Testis (tissue), 3 donors: ENCODE data around the gene PRELID3B. TPM values are rescaled to one million over a fixed set of nuclear protein-coding genes. Genes with fewer than 3 reads are reported as not detected.

Experiments used
- DNase-seq: peaks from one replicate; pipeline ENCODE4 v3.0.0-alpha.2; 2019
- H3K27ac ChIP-seq, 2 donors: fragments of 200-600 bp; sonication (generic); one replicate each; pipeline ENCODE4 v1.5.1; 2019
- H3K27me3 ChIP-seq: fragments of 200-600 bp; sonication (generic); one replicate; pipeline ENCODE4 v1.5.1; 2019
- H3K36me3 ChIP-seq: fragments of 200-600 bp; sonication (generic); one replicate; pipeline ENCODE4 v1.5.1; 2017; ENCODE audit warnings: low read depth; ENCODE audit errors: missing control alignments
- H3K4me1 ChIP-seq: fragments of 200-600 bp; sonication (generic); one replicate; pipeline ENCODE4 v1.5.1; 2019
- H3K4me3 ChIP-seq, 2 donors: fragments of 200-600 bp; sonication (generic); one replicate each; pipeline ENCODE4 v1.5.1; 2017 to 2019
- H3K9me3 ChIP-seq: fragments of 200-600 bp; sonication (generic); one replicate; pipeline ENCODE4 v1.5.1; 2017
- POLR2A ChIP-seq: fragments of 450-650 bp; IDR thresholded peaks from one replicate; pipeline ENCODE4 v1.6.1; 2017; ENCODE audit warnings: antibody characterized with exemption, mild to moderate bottlenecking, moderate library complexity
- WGBS, 2 donors: methylation state at CpG; one replicate each; pipeline ENCODE4 v1.1.5; 2018; 5-methylcytosine and 5-hydroxymethylcytosine counted together
- intact Hi-C: fragments of 100-400 bp; cut with DNase I; formaldehyde crosslinking; loops from one replicate; pipeline ENCODE4 v1.15.1; 2023; ENCODE audit warnings: low total_unique reads
- polyA plus RNA-seq: library from polyadenylated mRNA; stranded (reverse); fragments of 350-450 nt; fragmentation: Illumina TruSeq; extraction: RNeasy Lipid Tissue Mini Kit (QIAGEN cat#74804); gene quantifications from one replicate; pipeline ENCODE4 v1.2.3, GENCODE V29; 2014; ENCODE audit warnings: low read depth, low replicate concordance; ENCODE audit not compliant: insufficient read depth
- total RNA-seq, 2 donors: library from RNA; depleted of rRNA; stranded (reverse); fragments of >200 nt; gene quantifications; one replicate each; pipeline ENCODE4 v1.2.3, GENCODE V29; 2016
- TF ChIP-seq, protein P1 (sequence below), 3 experiments: fragments of 450-650 bp in 2 of 3; fragments of 200-600 bp in 1 of 3; sonication (generic) in 1 of 3; IDR thresholded peaks; one replicate each; pipeline ENCODE4 v1.5.1; 2016 to 2019; ENCODE audit warnings: antibody characterized with exemption in 3 of 3, mild to moderate bottlenecking in 2 of 3, moderate library complexity in 1 of 3

PRELID3B gene
- total and polyA plus RNA-seq, 3 donors from 2014 or later: 29.1 to 54.3 (median 35.3) TPM

DNA sequence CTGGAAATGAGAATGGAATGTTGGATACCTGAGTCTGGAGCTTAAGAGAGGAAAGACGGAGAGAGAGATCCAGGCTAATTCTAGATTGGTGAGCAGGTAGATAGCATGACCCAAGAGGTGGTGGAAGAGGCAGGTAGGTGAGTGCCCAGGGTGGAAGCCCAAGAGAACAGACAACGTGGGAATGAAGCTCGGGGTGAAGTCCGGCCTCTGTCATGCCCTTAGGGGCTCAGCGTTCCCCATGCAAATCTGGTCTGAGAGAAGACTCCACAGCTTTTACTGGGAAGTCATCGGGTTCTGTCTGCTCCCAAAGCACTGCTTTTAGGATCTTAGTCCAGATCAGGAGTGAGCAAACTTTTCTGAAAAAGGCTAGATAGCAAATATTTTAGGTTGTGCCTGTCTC, 57.9 kb downstream of the PRELID3B start:
- no peaks in the 10 kb centered on the region for H3K36me3 ChIP-seq
- no peaks in the 10 kb centered on the region for H3K27me3 ChIP-seq
- TF ChIP-seq, protein P1, sequence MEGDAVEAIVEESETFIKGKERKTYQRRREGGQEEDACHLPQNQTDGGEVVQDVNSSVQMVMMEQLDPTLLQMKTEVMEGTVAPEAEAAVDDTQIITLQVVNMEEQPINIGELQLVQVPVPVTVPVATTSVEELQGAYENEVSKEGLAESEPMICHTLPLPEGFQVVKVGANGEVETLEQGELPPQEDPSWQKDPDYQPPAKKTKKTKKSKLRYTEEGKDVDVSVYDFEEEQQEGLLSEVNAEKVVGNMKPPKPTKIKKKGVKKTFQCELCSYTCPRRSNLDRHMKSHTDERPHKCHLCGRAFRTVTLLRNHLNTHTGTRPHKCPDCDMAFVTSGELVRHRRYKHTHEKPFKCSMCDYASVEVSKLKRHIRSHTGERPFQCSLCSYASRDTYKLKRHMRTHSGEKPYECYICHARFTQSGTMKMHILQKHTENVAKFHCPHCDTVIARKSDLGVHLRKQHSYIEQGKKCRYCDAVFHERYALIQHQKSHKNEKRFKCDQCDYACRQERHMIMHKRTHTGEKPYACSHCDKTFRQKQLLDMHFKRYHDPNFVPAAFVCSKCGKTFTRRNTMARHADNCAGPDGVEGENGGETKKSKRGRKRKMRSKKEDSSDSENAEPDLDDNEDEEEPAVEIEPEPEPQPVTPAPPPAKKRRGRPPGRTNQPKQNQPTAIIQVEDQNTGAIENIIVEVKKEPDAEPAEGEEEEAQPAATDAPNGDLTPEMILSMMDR (IDR thresholded peaks at IDR 0.05): no peak
- TF ChIP-seq POLR2A: no peak
- intact Hi-C loops: loop anchor here (5.0 kb wide), 1 partner anchor 92 kb away; no protein-coding TSS in a partner anchor
- no peak for DNase-seq
- H3K4me1 ChIP-seq: peaks cover 8% of the 10 kb centered on the region
- WGBS, 2 donors: 81 to 89% methylated on average over 6 of the region's 6 CpGs
- H3K27ac ChIP-seq: no peak overlapping the region
- no peak overlapping the region for H3K4me3 ChIP-seq
- H3K9me3 ChIP-seq: no peaks in the 10 kb centered on the region

Other genes with a start within 250 kb of the PRELID3B start
- 1 to 10 TPM; 3.5 to 4.4 TPM for gene GNAS-AS1, start 191.9 kb downstream of the PRELID3B start, total RNA-seq
- 1.1 TPM for gene GNAS-AS1, start 191.9 kb downstream of the PRELID3B start, polyA plus RNA-seq
- 100 to 1,000 TPM; 880 to 885 TPM for gene GNAS, start 190.1 kb downstream of the PRELID3B start, total RNA-seq
- 716 TPM for gene GNAS, start 190.1 kb downstream of the PRELID3B start, polyA plus RNA-seq
- gene NELFCD, start 61.5 kb downstream of the PRELID3B start, total RNA-seq: 100 to 1,000 TPM; 103 to 123 TPM
- gene NELFCD, start 61.5 kb downstream of the PRELID3B start, polyA plus RNA-seq: 105 TPM
- 10 to 100 TPM; 49.4 to 77.4 TPM for gene CTSZ, start 35.5 kb downstream of the PRELID3B start, total RNA-seq
- 120 TPM for gene CTSZ, start 35.5 kb downstream of the PRELID3B start, polyA plus RNA-seq
- gene TUBB1, start 23.4 kb downstream of the PRELID3B start, total RNA-seq: under 1 TPM; 0.25 to 0.55 TPM
- 1.3 TPM for gene TUBB1, start 23.4 kb downstream of the PRELID3B start, polyA plus RNA-seq
- 10 to 100 TPM; 24.6 to 25.5 TPM for gene ATP5F1E, start 10.5 kb downstream of the PRELID3B start, total RNA-seq
- 76.0 TPM for gene ATP5F1E, start 10.5 kb downstream of the PRELID3B start, polyA plus RNA-seq
- gene ZNF831, start 121.0 kb upstream of the PRELID3B start, total RNA-seq: 1 to 10 TPM; 4.0 to 4.8 TPM
- 0.99 TPM for gene ZNF831, start 121.0 kb upstream of the PRELID3B start, polyA plus RNA-seq